ENCODE data around the gene HHIPL2.

DNA sequence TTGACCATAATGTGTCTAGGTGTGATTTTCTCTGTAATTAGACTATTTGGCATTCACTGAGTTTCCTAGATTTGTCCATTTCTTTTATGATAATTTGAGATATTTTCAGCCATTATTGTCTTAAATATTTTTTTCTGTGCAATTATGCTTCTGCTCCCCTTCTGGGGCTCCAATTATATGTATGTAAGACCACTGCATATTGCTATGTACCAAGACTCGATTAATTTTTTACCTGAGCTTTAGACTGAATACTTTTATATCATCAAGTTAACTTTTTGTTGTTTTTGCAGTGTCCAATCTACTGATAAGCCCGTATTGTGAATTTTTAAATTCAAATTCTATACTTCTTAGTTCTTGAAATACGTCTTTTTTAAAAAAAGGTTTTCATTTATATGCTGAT lies 46.9 kb upstream of the HHIPL2 start:
- TF ChIP-seq, protein P1, sequence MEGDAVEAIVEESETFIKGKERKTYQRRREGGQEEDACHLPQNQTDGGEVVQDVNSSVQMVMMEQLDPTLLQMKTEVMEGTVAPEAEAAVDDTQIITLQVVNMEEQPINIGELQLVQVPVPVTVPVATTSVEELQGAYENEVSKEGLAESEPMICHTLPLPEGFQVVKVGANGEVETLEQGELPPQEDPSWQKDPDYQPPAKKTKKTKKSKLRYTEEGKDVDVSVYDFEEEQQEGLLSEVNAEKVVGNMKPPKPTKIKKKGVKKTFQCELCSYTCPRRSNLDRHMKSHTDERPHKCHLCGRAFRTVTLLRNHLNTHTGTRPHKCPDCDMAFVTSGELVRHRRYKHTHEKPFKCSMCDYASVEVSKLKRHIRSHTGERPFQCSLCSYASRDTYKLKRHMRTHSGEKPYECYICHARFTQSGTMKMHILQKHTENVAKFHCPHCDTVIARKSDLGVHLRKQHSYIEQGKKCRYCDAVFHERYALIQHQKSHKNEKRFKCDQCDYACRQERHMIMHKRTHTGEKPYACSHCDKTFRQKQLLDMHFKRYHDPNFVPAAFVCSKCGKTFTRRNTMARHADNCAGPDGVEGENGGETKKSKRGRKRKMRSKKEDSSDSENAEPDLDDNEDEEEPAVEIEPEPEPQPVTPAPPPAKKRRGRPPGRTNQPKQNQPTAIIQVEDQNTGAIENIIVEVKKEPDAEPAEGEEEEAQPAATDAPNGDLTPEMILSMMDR (conservative IDR thresholded peaks at IDR 0.05; ENCODE audit: low read depth in 2 of 2), result no peak
- TF ChIP-seq, protein P2, sequence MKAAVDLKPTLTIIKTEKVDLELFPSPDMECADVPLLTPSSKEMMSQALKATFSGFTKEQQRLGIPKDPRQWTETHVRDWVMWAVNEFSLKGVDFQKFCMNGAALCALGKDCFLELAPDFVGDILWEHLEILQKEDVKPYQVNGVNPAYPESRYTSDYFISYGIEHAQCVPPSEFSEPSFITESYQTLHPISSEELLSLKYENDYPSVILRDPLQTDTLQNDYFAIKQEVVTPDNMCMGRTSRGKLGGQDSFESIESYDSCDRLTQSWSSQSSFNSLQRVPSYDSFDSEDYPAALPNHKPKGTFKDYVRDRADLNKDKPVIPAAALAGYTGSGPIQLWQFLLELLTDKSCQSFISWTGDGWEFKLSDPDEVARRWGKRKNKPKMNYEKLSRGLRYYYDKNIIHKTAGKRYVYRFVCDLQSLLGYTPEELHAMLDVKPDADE (IDR thresholded peaks at IDR 0.05), result no peak
- TF ChIP-seq POLR2AphosphoS5 (IDR thresholded peaks at IDR 0.05; ENCODE audit: low read depth) (no peak), EZH2phosphoT487 (IDR thresholded peaks at IDR 0.05; ENCODE audit: unreplicated experiment) (no peak), EZH2 (IDR thresholded peaks at IDR 0.05; ENCODE audit: low read depth, unreplicated experiment) (no peak), CREB1 (CRISPR knock-in tag; IDR thresholded peaks at IDR 0.05; ENCODE audit: low read depth) (no peak), ZNF114 (CRISPR knock-in tag; IDR thresholded peaks at IDR 0.05) (no peak), JUNB (IDR thresholded peaks at IDR 0.05; ENCODE audit: unreplicated experiment) (no peak), ZNF331 (CRISPR knock-in tag; IDR thresholded peaks at IDR 0.05; ENCODE audit: low read depth) (no peak), NANOG (IDR thresholded peaks at IDR 0.05; ENCODE audit: borderline replicate concordance) (no peak)
- TF ChIP-seq, protein P3, sequence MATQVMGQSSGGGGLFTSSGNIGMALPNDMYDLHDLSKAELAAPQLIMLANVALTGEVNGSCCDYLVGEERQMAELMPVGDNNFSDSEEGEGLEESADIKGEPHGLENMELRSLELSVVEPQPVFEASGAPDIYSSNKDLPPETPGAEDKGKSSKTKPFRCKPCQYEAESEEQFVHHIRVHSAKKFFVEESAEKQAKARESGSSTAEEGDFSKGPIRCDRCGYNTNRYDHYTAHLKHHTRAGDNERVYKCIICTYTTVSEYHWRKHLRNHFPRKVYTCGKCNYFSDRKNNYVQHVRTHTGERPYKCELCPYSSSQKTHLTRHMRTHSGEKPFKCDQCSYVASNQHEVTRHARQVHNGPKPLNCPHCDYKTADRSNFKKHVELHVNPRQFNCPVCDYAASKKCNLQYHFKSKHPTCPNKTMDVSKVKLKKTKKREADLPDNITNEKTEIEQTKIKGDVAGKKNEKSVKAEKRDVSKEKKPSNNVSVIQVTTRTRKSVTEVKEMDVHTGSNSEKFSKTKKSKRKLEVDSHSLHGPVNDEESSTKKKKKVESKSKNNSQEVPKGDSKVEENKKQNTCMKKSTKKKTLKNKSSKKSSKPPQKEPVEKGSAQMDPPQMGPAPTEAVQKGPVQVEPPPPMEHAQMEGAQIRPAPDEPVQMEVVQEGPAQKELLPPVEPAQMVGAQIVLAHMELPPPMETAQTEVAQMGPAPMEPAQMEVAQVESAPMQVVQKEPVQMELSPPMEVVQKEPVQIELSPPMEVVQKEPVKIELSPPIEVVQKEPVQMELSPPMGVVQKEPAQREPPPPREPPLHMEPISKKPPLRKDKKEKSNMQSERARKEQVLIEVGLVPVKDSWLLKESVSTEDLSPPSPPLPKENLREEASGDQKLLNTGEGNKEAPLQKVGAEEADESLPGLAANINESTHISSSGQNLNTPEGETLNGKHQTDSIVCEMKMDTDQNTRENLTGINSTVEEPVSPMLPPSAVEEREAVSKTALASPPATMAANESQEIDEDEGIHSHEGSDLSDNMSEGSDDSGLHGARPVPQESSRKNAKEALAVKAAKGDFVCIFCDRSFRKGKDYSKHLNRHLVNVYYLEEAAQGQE (IDR thresholded peaks at IDR 0.05; ENCODE audit: unreplicated experiment), result no peak
